HTERT RPE-1 (cell line): ENCODE measurements around the gene PCDHGB4.
"Not testable (repeated sequence)": the region's sequence is repeated elsewhere in the genome, so short reads cannot be mapped to it uniquely, and the experiment has no call there.

ENCODE experiments used
- in situ Hi-C: fragments of 300-500 bp; cut with MboI; formaldehyde crosslinking; loops from 4 replicates; pipeline ENCODE4 v1.14.3; 2020; ENCODE audit warnings: low sequenced_read_pairs

PCDHGB4 gene

DNA sequence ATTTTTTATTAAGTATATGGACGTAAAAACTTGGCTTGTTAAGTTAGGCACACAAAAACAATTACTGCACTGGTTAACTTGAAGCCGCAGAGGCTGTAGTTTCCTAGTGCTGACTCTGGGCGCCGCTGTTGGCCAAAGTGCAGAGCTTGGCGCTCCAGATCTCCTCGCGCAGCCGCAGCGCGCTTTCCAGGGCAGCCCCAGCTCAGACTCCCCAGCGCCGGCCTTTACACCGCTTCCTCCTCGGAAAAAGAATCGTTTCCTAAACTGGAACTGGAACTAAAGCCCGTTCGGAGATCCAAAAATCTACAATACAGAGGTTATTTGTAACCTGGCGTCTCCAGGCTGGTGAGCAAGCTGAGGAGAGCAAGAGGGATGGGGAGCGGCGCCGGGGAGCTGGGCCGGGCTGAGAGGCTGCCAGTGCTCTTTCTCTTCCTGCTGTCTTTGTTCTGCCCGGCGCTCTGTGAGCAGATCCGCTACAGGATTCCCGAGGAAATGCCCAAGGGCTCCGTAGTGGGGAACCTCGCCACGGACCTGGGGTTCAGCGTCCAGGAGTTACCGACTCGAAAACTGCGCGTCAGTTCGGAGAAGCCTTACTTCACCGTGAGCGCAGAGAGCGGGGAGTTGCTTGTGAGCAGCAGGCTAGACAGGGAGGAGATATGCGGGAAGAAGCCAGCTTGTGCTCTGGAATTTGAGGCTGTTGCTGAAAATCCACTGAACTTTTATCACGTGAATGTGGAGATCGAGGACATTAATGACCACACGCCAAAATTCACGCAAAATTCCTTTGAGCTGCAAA lies 10.5 kb downstream of the PCDHGB4 start, which contains the start of gene PCDHGB5:
Gene PCDHGB5 (plus strand): TSS at position 192 of the 796 bp plus-strand sequence. CDS start 181 bp downstream, at position 373.
- in situ Hi-C loops, result not testable (repeated sequence)

DNA sequence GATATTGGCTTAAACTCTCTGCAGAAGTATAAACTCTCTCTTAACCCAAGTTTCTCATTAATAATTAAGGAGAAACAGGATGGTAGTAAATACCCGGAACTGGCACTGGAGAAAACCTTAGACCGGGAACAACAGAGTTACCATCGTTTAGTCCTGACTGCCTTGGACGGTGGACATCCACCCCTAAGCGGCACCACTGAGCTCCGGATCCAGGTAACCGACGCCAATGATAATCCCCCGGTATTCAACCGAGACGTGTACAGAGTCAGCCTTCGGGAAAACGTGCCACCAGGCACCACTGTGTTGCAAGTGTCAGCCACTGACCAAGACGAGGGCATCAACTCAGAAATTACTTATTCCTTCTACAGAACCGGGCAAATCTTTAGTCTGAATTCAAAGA lies 11.1 kb downstream of the PCDHGB4 start:
- in situ Hi-C loops, result no loop called here

DNA sequence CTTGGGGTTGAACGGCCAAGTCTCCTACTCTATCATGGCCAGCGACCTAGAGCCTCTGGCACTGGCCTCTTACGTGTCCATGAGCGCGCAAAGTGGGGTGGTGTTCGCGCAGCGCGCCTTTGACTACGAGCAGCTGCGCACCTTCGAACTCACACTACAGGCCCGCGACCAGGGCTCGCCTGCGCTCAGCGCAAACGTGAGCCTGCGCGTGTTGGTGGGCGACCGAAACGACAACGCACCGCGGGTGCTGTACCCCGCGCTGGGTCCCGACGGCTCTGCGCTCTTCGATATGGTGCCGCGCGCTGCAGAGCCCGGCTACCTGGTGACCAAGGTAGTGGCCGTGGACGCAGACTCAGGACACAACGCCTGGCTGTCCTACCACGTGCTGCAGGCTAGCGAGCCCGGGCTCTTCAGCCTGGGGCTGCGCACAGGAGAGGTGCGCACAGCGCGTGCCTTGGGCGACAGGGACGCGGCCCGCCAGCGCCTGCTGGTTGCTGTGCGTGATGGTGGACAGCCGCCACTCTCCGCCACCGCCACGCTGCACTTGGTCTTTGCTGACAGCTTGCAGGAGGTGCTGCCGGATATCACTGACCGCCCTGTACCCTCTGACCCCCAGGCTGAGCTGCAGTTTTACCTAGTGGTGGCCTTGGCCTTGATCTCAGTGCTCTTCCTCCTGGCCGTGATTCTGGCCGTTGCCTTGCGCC lies 12.2 kb downstream of the PCDHGB4 start:
- in situ Hi-C loops, result no loop called here

DNA sequence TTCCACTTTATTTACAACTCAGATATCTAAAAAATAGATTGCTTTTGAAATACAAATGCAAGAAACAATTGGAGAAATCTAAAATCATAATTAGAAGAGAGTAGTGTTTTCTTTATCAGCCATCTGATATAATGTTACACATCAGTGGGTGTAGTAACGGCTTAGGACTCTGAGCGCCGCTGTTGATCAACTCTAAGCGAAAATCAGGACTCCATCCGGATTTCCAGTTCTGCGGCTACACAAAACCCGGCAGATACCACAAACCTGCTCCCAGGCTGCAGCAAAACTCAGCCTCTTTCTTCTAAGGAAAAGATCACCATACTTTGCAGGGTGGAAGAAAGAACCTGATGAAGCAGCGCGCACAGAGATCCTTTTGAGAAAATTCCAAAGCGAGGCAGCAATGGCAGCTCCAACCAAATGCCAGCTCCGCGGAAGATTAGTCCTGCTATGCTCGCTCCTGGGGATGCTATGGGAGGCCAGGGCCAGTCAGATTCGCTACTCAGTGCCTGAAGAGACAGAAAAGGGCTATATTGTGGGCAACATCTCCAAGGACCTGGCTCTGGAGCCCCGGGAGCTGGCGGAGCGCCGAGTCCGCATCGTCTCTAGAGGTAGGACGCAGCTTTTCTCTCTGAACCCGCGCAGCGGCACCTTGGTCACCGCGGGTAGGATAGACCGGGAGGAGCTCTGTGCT lies 15.2 kb downstream of the PCDHGB4 start, which contains the start of gene PCDHGA9:
Gene PCDHGA9 (plus strand): TSS at position 226 of the 691 bp plus-strand sequence. CDS start 175 bp downstream, at position 401.
- in situ Hi-C loops, result no loop called here

DNA sequence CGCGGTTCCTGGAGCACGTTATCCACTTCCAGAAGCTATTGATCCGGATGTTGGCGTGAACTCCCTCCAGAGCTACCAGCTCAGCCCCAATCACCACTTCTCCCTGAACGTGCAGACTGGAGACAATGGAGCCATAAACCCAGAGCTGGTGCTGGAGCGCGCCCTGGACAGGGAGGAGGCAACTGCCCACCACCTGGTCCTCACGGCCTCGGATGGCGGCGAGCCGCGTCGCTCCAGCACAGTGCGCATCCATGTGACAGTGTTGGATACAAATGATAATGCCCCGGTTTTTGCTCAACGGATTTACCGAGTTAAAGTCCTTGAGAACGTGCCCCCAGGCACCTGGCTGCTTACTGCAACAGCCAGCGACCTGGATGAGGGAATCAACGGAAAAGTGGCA lies 15.9 kb downstream of the PCDHGB4 start:
- in situ Hi-C loops, result no loop called here

DNA sequence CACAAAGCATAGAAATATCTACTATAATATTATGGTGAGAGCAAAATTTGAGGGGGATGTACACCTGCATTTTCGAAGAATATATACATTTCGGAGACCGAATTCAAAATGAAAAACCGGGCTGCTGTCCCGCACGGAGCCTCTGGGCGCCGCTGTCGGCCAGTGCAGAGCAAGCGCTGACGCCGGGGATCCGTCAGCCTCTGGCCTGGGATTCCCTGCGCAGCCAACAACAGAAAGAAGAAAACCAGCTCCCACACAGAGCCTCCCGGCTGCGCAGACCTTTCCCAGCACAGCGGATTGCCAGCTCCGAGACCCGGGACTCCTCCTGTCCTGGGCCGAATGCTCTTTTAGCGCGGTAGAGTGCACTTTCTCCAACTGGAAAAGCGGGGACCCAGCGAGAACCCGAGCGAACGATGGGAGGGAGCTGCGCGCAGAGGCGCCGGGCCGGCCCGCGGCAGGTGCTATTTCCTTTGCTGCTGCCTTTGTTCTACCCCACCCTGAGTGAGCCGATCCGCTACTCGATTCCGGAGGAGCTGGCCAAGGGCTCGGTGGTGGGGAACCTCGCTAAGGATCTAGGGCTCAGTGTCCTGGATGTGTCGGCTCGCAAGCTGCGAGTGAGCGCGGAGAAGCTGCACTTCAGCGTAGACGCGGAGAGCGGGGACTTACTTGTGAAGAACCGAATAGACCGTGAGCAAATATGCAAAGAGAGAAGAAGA lies 20.4 kb downstream of the PCDHGB4 start, which contains the start of gene PCDHGB6:
Gene PCDHGB6 (plus strand): TSS at position 232 of the 716 bp plus-strand sequence. CDS start 182 bp downstream, at position 414.
- in situ Hi-C loops, result not testable (repeated sequence)

DNA sequence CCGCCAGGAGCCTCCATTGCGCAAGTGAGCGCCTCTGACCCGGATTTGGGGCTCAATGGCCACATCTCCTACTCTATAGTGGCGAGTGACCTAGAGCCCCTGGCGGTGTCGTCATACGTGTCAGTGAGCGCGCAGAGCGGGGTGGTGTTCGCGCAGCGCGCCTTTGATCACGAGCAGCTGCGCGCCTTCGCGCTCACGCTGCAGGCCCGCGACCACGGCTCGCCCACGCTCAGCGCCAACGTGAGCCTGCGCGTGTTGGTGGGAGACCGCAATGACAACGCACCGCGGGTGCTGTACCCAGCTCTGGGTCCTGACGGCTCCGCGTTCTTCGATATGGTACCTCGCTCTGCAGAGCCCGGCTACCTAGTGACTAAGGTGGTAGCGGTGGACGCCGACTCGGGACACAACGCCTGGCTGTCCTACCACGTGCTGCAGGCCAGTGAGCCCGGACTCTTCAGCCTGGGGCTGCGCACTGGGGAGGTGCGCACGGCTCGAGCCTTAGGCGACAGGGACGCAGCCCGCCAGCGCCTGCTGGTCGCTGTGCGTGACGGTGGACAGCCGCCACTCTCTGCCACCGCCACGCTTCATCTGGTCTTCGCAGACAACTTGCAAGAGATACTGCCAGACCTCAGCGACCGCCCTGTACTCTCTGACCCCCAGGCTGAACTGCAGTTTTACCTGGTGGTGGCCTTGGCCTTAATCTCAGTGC lies 22.3 kb downstream of the PCDHGB4 start:
- in situ Hi-C loops, result no loop called here

DNA sequence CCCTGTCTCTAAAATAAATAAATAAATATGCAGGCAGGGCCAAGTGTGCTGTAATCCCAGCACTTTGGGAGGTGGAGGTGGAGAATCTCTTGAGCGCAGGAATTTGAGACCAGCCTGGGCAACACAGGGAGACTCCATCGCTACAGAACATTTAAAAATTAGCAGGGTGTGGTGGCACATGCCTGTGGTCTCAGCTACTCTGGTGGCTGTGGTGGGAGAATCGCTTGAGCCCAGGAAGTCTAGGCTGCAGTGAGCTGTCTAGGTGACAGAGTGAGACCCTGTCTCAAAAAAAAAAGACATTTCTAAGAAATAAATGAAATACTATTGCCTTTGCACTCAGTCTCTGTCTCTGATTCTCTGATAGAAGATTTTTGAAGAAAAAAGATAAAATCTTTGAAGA lies 24.1 kb downstream of the PCDHGB4 start:
- in situ Hi-C loops, result no loop called here

DNA sequence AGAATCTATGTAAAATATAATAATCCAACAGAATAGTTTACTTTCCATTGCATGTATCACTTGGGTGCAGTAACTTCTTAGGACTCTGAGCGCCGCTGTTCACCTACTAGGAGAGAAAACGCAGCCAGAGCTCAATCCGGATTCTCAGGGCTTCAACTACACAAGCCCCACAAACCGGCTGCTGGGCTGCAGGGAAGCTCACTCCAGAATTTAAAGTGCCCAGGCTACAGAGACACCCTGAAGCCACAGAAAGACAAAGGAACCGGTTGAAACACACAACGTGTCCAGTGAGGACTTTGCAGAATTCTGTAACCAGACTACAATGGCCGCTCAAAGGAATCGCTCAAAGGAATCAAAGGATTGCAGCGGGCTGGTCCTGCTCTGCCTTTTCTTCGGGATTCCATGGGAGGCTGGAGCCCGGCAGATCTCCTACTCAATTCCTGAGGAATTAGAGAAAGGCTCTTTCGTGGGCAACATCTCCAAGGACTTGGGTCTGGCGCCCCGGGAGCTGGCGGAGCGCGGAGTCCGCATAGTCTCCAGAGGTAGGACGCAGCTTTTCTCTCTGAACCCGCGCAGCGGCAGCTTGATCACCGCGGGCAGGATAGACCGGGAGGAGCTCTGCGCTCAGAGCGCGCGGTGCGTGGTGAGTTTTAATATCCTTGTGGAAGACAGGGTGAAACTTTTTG lies 25.5 kb downstream of the PCDHGB4 start, which contains the start of gene PCDHGA10:
Gene PCDHGA10 (plus strand): TSS at position 134 of the 686 bp plus-strand sequence. CDS start 189 bp downstream, at position 323.
- in situ Hi-C loops, result no loop called here

DNA sequence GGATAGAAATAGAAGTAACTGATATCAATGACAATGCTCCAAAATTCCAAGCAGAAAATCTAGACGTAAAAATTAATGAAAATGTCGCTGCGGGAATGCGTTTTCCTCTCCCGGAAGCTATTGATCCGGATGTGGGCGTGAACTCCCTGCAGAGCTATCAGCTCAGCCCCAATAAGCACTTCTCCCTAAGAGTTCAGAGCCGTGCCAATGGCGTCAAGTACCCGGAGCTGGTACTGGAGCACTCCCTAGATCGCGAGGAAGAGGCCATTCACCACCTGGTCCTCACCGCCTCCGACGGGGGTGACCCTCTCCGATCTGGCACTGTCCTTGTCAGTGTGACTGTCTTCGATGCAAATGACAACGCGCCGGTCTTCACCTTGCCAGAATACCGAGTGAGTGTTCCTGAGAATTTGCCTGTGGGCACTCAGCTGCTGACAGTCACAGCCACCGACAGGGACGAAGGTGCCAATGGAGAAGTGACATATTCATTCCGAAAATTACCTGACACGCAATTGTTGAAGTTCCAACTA lies 26.1 kb downstream of the PCDHGB4 start:
- in situ Hi-C loops, result no loop called here

DNA sequence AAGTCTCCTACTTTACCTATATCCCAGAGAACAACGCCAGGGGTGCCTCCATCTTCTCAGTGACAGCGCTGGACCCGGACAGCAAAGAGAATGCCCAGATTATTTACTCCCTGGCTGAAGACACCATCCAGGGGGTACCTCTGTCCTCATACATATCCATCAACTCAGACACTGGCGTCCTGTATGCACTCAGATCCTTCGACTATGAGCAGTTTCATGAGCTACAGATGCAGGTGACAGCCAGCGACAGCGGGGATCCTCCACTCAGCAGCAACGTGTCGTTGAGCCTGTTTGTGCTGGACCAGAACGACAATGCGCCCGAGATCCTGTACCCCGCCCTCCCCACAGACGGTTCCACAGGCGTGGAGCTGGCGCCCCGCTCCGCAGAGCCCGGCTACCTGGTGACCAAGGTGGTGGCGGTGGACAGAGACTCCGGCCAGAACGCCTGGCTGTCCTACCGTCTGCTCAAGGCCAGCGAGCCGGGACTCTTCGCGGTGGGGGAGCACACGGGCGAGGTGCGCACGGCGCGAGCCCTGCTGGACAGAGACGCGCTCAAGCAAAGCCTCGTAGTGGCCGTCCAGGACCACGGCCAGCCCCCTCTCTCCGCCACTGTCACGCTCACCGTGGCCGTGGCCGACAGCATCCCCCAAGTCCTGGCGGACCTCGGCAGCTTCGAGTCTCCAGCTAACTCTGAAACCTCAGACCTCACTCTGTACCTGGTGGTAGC lies 27.2 kb downstream of the PCDHGB4 start:
- in situ Hi-C loops, result not testable (repeated sequence)

DNA sequence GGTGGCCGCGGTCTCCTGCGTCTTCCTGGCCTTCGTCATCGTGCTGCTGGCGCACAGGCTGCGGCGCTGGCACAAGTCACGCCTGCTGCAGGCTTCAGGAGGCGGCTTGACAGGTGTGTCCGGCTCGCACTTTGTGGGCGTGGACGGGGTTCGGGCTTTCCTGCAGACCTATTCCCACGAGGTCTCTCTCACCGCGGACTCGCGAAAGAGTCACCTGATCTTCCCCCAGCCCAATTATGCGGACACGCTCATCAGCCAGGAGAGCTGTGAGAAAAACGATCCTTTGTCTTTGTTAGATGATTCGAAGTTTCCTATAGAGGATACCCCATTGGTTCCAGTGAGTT lies 27.7 kb downstream of the PCDHGB4 start:
- in situ Hi-C loops, result not testable (repeated sequence)

DNA sequence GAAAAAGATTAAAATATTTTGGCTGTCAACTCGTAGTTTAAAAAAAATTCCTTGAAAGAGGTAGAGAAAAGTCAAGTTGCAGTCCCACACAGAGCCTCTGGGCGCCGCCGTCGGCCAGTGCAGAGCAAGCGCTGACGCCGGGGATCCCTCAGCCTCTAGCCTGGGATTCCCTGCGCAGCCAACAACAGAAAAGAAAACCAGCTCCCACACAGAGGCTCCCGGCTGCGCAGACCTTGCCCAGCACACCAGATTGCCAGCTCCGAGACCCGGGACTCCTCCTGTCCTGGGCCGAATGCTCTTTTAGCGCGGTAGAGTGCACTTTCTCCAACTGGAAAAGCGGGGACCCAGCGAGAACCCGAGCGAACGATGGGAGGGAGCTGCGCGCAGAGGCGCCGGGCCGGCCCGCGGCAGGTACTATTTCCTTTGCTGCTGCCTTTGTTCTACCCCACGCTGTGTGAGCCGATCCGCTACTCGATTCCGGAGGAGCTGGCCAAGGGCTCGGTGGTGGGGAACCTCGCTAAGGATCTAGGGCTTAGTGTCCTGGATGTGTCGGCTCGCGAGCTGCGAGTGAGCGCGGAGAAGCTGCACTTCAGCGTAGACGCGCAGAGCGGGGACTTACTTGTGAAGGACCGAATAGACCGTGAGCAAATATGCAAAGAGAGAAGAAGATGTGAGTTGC lies 30.1 kb downstream of the PCDHGB4 start, which contains the start of gene PCDHGB7:
Gene PCDHGB7 (plus strand): TSS at position 184 of the 679 bp plus-strand sequence. CDS start 183 bp downstream, at position 367.
- in situ Hi-C loops, result not testable (repeated sequence)

DNA sequence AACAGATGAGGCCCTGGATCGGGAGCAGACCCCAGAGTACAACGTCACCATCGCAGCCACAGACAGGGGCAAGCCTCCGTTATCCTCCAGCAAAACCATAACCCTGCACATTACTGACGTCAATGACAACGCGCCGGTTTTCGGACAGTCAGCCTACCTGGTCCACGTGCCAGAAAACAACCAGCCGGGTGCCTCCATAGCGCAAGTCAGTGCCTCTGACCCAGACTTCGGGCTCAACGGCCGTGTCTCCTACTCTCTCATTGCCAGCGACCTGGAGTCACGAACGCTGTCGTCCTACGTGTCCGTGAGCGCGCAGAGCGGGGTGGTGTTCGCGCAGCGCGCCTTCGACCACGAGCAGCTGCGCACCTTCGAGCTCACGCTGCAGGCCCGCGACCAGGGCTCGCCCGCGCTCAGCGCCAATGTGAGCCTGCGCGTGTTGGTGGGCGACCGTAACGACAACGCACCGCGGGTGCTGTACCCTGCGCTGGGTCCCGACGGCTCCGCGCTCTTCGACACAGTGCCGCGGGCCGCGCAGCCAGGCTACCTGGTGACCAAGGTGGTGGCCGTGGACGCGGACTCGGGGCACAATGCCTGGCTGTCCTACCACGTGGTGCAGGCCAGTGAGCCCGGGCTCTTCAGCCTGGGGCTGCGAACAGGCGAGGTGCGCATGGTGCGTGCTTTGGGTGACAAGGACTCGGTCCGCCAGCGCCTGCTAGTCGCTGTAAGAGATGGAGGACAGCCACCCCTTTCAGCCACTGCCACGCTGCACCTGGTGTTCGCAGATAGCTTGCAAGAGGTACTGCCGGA lies 31.8 kb downstream of the PCDHGB4 start:
- in situ Hi-C loops, result no loop called here

DNA sequence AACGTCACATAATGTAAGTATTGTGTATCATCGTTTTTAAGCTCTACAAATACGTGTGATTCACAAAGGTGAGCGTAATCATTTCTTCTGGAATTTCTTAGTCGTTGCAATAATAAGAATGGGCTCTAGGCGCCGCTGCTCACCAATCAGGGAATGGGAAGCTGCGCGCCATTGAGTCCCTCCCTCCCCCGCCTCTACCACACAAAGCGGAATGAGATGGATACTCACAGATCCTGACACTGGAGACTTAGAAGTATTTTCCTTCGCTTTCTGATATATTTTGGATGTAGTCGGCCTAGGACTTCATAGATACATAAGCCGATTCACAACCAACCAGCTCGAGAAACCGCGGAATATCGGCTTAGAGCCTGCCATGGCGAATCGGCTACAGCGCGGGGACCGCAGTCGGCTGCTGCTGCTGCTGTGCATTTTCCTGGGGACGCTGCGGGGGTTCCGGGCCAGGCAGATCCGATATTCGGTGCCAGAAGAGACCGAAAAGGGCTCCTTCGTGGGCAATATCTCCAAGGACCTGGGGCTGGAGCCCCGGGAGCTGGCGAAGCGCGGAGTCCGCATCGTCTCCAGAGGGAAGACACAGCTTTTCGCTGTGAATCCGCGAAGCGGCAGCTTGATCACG lies 33.5 kb downstream of the PCDHGB4 start, which contains the start of gene PCDHGA11:
Gene PCDHGA11 (plus strand): TSS at position 197 of the 634 bp plus-strand sequence. CDS start 177 bp downstream, at position 374.
- in situ Hi-C loops, result no loop called here

DNA sequence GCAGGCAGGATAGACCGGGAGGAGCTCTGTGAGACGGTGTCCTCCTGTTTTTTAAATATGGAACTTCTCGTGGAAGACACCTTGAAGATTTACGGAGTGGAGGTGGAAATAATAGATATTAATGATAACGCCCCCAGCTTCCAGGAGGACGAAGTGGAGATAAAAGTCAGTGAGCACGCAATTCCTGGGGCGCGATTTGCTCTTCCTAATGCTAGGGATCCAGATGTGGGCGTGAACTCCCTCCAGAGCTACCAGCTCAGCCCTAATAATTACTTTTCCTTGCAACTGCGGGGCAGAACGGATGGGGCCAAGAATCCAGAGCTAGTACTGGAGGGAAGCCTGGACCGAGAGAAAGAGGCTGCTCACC lies 34.0 kb downstream of the PCDHGB4 start:
- in situ Hi-C loops, result no loop called here
